UCSD-AML1 (cell line): ENCODE results near the gene DMD.
"Not testable (repeated sequence)": the region's sequence is repeated elsewhere in the genome, so short reads cannot be mapped to it uniquely, and the experiment has no call there.

Source experiments
- DNase-seq: peaks from one replicate; lab custom pipeline; 2025; ENCODE audit not compliant: unreplicated experiment; lab: John Stamatoyannopoulos, UW

Gene DMD

GRCh38 chrX:31547416-31547815 lies 1663.9 kb downstream of the DMD start:
- no peak for DNase-seq

GRCh38 chrX:31546126-31546525 lies 1665.2 kb downstream of the DMD start:
- no peak for DNase-seq

- DNase-seq = no peak
Observed at GRCh38 chrX:31545726-31546125, 1665.6 kb downstream of the DMD start.

- no peak for DNase-seq
Observed at GRCh38 chrX:31545191-31545590, 1666.2 kb downstream of the DMD start.

- DNase-seq = no peak
Observed at GRCh38 chrX:31543634-31544033, 1667.7 kb downstream of the DMD start.

- no peak for DNase-seq
Observed at GRCh38 chrX:31542566-31542965, 1668.8 kb downstream of the DMD start.

- no peak for DNase-seq
Observed at GRCh38 chrX:31540313-31540712, 1671.0 kb downstream of the DMD start.

GRCh38 chrX:31527455-31528126 lies 1683.8 kb downstream of the DMD start:
- no peak for DNase-seq

- no peak for DNase-seq
Observed at GRCh38 chrX:31523884-31524536, 1687.3 kb downstream of the DMD start.

GRCh38 chrX:31522760-31523159 lies 1688.6 kb downstream of the DMD start:
- no peak for DNase-seq

GRCh38 chrX:31521941-31522340 lies 1689.4 kb downstream of the DMD start:
- no peak for DNase-seq

GRCh38 chrX:31516527-31516926 lies 1694.8 kb downstream of the DMD start:
- DNase-seq = no peak

- DNase-seq = no peak
Observed at GRCh38 chrX:31508338-31508737, 1703.0 kb downstream of the DMD start.

GRCh38 chrX:31506928-31507327 lies 1704.4 kb downstream of the DMD start:
- no peak for DNase-seq

- DNase-seq = no peak
Observed at GRCh38 chrX:31506360-31506759, 1705.0 kb downstream of the DMD start.

- DNase-seq = no peak
Observed at GRCh38 chrX:31500921-31501320, 1710.4 kb downstream of the DMD start.

- DNase-seq = no peak
Observed at GRCh38 chrX:31499109-31499508, 1712.2 kb downstream of the DMD start.

GRCh38 chrX:31497086-31497485 lies 1714.3 kb downstream of the DMD start:
- no peak for DNase-seq

- no peak for DNase-seq
Observed at GRCh38 chrX:31487951-31488350, 1723.4 kb downstream of the DMD start.

- no peak for DNase-seq
Observed at GRCh38 chrX:31483336-31483735, 1728.0 kb downstream of the DMD start.

GRCh38 chrX:31480696-31481095 lies 1730.7 kb downstream of the DMD start:
- no peak for DNase-seq

- no peak for DNase-seq
Observed at GRCh38 chrX:31471229-31471628, 1740.1 kb downstream of the DMD start.

- DNase-seq = not testable (repeated sequence)
Observed at GRCh38 chrX:31470753-31471152, 1740.6 kb downstream of the DMD start.
